Measurements from ENCODE around the gene ZDHHC12. TPM values are rescaled to one million over a fixed set of nuclear protein-coding genes. Genes with fewer than 3 reads are reported as not detected.

Gene ZDHHC12
- total RNA-seq, 1 donor from 2014 or later = 24.8 TPM

GRCh38 chr9:128770286-128771030, 46.5 kb upstream of the ZDHHC12 start:
- Mint-ChIP-seq H3K4me3 (ENCODE audit: unreplicated experiment) (peak overlapping the region; percentile 96), H3K4me1 (ENCODE audit: unreplicated experiment) (peaks cover 25% of the 10 kb centered on the region), H3K27ac (ENCODE audit: unreplicated experiment) (peak overlapping the region; percentile 94), H3K36me3 (ENCODE audit: unreplicated experiment) (peaks cover 6% of the 10 kb centered on the region), H3K27me3 (ENCODE audit: unreplicated experiment) (no peaks in the 10 kb centered on the region), H3K9me3 (ENCODE audit: unreplicated experiment) (no peaks in the 10 kb centered on the region)
- DNase-seq (ENCODE audit: extremely low spot score, unreplicated experiment) = no peak
- TF ChIP-seq CTCF (IDR thresholded peaks at IDR 0.05) = no peak

GRCh38 chr9:128768606-128769005, 44.7 kb upstream of the ZDHHC12 start:
- Mint-ChIP-seq H3K27me3 (ENCODE audit: unreplicated experiment) (no peaks in the 10 kb centered on the region), H3K27ac (ENCODE audit: unreplicated experiment) (no peak overlapping the region), H3K4me1 (ENCODE audit: unreplicated experiment) (peaks cover 25% of the 10 kb centered on the region), H3K4me3 (ENCODE audit: unreplicated experiment) (no peak overlapping the region), H3K9me3 (ENCODE audit: unreplicated experiment) (no peaks in the 10 kb centered on the region), H3K36me3 (ENCODE audit: unreplicated experiment) (peaks cover 8% of the 10 kb centered on the region)
- TF ChIP-seq CTCF (IDR thresholded peaks at IDR 0.05) = no peak
- DNase-seq (ENCODE audit: extremely low spot score, unreplicated experiment) = no peak

- Mint-ChIP-seq H3K9me3 (ENCODE audit: unreplicated experiment) (no peaks in the 10 kb centered on the region), H3K4me3 (ENCODE audit: unreplicated experiment) (no peak overlapping the region), H3K4me1 (ENCODE audit: unreplicated experiment) (peaks cover 13% of the 10 kb centered on the region), H3K27me3 (ENCODE audit: unreplicated experiment) (no peaks in the 10 kb centered on the region), H3K27ac (ENCODE audit: unreplicated experiment) (no peak overlapping the region), H3K36me3 (ENCODE audit: unreplicated experiment) (peaks cover 8% of the 10 kb centered on the region)
- no peak for DNase-seq (ENCODE audit: extremely low spot score, unreplicated experiment)
- TF ChIP-seq CTCF (IDR thresholded peaks at IDR 0.05) = no peak
Measured at GRCh38 chr9:128765499-128765898, 41.6 kb upstream of the ZDHHC12 start.

- no peak for TF ChIP-seq CTCF (IDR thresholded peaks at IDR 0.05)
Measured at GRCh38 chr9:128764361-128764760, 40.4 kb upstream of the ZDHHC12 start.

GRCh38 chr9:128762671-128763449, 38.9 kb upstream of the ZDHHC12 start:
- H3K36me3 Mint-ChIP-seq (ENCODE audit: unreplicated experiment) = peaks cover 6% of the 10 kb centered on the region
- H3K9me3 Mint-ChIP-seq (ENCODE audit: unreplicated experiment) = no peaks in the 10 kb centered on the region
- no peak for DNase-seq (ENCODE audit: extremely low spot score, unreplicated experiment)
- no peaks in the 10 kb centered on the region for H3K27me3 Mint-ChIP-seq (ENCODE audit: unreplicated experiment)
- no peaks in the 10 kb centered on the region for H3K4me1 Mint-ChIP-seq (ENCODE audit: unreplicated experiment)
- no peak overlapping the region for H3K4me3 Mint-ChIP-seq (ENCODE audit: unreplicated experiment)
- no peak overlapping the region for H3K27ac Mint-ChIP-seq (ENCODE audit: unreplicated experiment)
- TF ChIP-seq CTCF (IDR thresholded peaks at IDR 0.05) = no peak

More at GRCh38 chr9:128764361-128764760, 40.4 kb upstream of the ZDHHC12 start:
- Mint-ChIP-seq H3K27ac (ENCODE audit: unreplicated experiment) (no peak overlapping the region), H3K4me1 (ENCODE audit: unreplicated experiment) (peaks cover 5% of the 10 kb centered on the region), H3K4me3 (ENCODE audit: unreplicated experiment) (no peak overlapping the region), H3K9me3 (ENCODE audit: unreplicated experiment) (no peaks in the 10 kb centered on the region), H3K36me3 (ENCODE audit: unreplicated experiment) (peaks cover 6% of the 10 kb centered on the region), H3K27me3 (ENCODE audit: unreplicated experiment) (no peaks in the 10 kb centered on the region)
- no peak for DNase-seq (ENCODE audit: extremely low spot score, unreplicated experiment)
